Gastroesophageal sphincter (tissue), 3 donors: ENCODE data around the gene CFAP69.

Experiments
- CTCF ChIP-seq, 4 experiments: fragments of 200-600 bp in 2 of 4; fragments of 450-650 bp in 2 of 4; sonication (generic) in 1 of 4; IDR thresholded peaks; one replicate each; pipeline ENCODE4 v1.5.1; 2017 to 2019; ENCODE audit warnings: antibody characterized with exemption in 4 of 4, mild to moderate bottlenecking in 2 of 4, moderate library complexity in 2 of 4
- POLR2AphosphoS5 ChIP-seq: sonication (generic); formaldehyde crosslinking; IDR thresholded peaks from one replicate; pipeline ENCODE4 v1.6.1; 2017; ENCODE audit warnings: antibody characterized with exemption

GRCh38 chr7:90320801-90321494 is 76.0 kb downstream of the CFAP69 start, which contains the start of gene FAM237B:
- TF ChIP-seq CTCF (IDR thresholded peaks at IDR 0.05) (no peak), POLR2AphosphoS5 (no peak)
